ENCODE results near the gene SLC25A43. TPM values are rescaled to one million over a fixed set of nuclear protein-coding genes. Genes with fewer than 3 reads are reported as not detected.

Gene SLC25A43
- polyA plus RNA-seq, 1 of the 3 experiments (the other 2 are of a cell fraction), result 13.2 TPM

GRCh38 chrX:119419898-119420297, 20.8 kb downstream of the SLC25A43 start:
- DNase-seq, result no peak
- Histone ChIP-seq H3K4me2 (no peak overlapping the region), H3K9me3 (no peaks in the 10 kb centered on the region), H3K4me1 (ENCODE audit: control insufficient read depth in 1 of 2, insufficient read depth in 2 of 2, low read depth in 1 of 2, low read length in 1 of 2) (no peaks in the 10 kb centered on the region), H2AFZ (ENCODE audit: low read depth) (no peak overlapping the region), H3K9me2 (no peaks in the 10 kb centered on the region), H4K20me1 (ENCODE audit: insufficient read depth) (no peaks in the 10 kb centered on the region), H3K27ac (ENCODE audit: low read depth in 2 of 2, low read length in 1 of 2) (no peak overlapping the region), H3F3A (replicated peaks; ENCODE audit: insufficient read depth) (no peaks in the 10 kb centered on the region), H3K36me3 (replicated peaks in 1 of 2; ENCODE audit: control insufficient read depth in 1 of 2, insufficient read depth in 2 of 2, low read length in 1 of 2) (no peaks in the 10 kb centered on the region), H3K27me3 (ENCODE audit: insufficient read depth) (0 out of 2 replicates have a peak, but pooled peaks cover 4% of the 10 kb centered on the region), H3K9ac (no peak overlapping the region), H3K4me3 (ENCODE audit: low read depth in 2 of 2, low read length in 1 of 2) (no peak overlapping the region), H3K79me2 (ENCODE audit: insufficient read depth) (no peaks in the 10 kb centered on the region)
- ChIA-PET CTCF (no interaction called here), POLR2A (no interaction called here)
- 44% methylated on average over 2 of the region's 2 CpGs for WGBS (ENCODE audit: low lambda C conversion rate)
- TF ChIP-seq FOSL2 (IDR thresholded peaks at IDR 0.05; ENCODE audit: borderline replicate concordance, low read depth) (no peak), MXI1 (IDR thresholded peaks at IDR 0.05; ENCODE audit: low read depth, low read length) (no peak), RAD21 (IDR thresholded peaks at IDR 0.05; ENCODE audit: low read length) (no peak), EP300 (IDR thresholded peaks at IDR 0.05; ENCODE audit: borderline replicate concordance in 1 of 2, low read depth in 1 of 2, low read length in 1 of 2) (no peak), EZH2phosphoT487 (IDR thresholded peaks at IDR 0.05; ENCODE audit: borderline replicate concordance, low read depth) (no peak), SMC3 (IDR thresholded peaks at IDR 0.05; ENCODE audit: low read depth, low read length) (no peak), YY1 (IDR thresholded peaks at IDR 0.05; ENCODE audit: low read depth) (no peak), ELF1 (IDR thresholded peaks at IDR 0.05) (no peak), FOXJ3 (CRISPR knock-in tag; IDR thresholded peaks at IDR 0.05) (no peak), TCF12 (IDR thresholded peaks at IDR 0.05) (no peak)

GRCh38 chrX:119421016-119421705, 22.0 kb downstream of the SLC25A43 start:
- no peak for TF ChIP-seq FOXM1 (IDR thresholded peaks at IDR 0.05; ENCODE audit: low read depth)
- no peak for TF ChIP-seq TCF12 (IDR thresholded peaks at IDR 0.05)
- no peak for TF ChIP-seq YY1 (IDR thresholded peaks at IDR 0.05; ENCODE audit: low read depth)
- TF ChIP-seq SMC3 (IDR thresholded peaks at IDR 0.05; ENCODE audit: low read depth, low read length), result no peak
- no peak for TF ChIP-seq CHD2 (IDR thresholded peaks at IDR 0.05; ENCODE audit: low read length, partially characterized antibody)
- no peak for TF ChIP-seq ELF1 (IDR thresholded peaks at IDR 0.05)
- TF ChIP-seq NFIC (IDR thresholded peaks at IDR 0.05; ENCODE audit: borderline replicate concordance), result no peak
- no peak for TF ChIP-seq MEF2A (IDR thresholded peaks at IDR 0.05; ENCODE audit: borderline replicate concordance, low read depth)
- TF ChIP-seq USF2 (IDR thresholded peaks at IDR 0.05; ENCODE audit: borderline replicate concordance, low read depth, low read length), result no peak
- no peak for TF ChIP-seq ZBTB33 (IDR thresholded peaks at IDR 0.05; ENCODE audit: borderline replicate concordance, low read depth)
- TF ChIP-seq CTCF (IDR thresholded peaks at IDR 0.05), result no peak
- no peak for TF ChIP-seq IRF3 (IDR thresholded peaks at IDR 0.05; ENCODE audit: low read depth, low read length)
- TF ChIP-seq TAF1 (IDR thresholded peaks at IDR 0.05; ENCODE audit: borderline replicate concordance, low read depth, low read length), result no peak
- TF ChIP-seq FOSL2 (IDR thresholded peaks at IDR 0.05; ENCODE audit: borderline replicate concordance, low read depth), result no peak
- no peak for TF ChIP-seq RXRA (IDR thresholded peaks at IDR 0.05; ENCODE audit: borderline replicate concordance, low read depth)
- TF ChIP-seq JUND (IDR thresholded peaks at IDR 0.05), result no peak
- WGBS (ENCODE audit: low lambda C conversion rate), result 44% methylated on average over 7 of the region's 7 CpGs
- ChIA-PET POLR2A (no interaction called here), CTCF (no interaction called here)
- H3K4me2 ChIP-seq, result no peak overlapping the region
- H3K9me2 ChIP-seq, result no peaks in the 10 kb centered on the region
- no peaks in the 10 kb centered on the region for H3K4me1 ChIP-seq (ENCODE audit: control insufficient read depth in 1 of 2, insufficient read depth in 2 of 2, low read depth in 1 of 2, low read length in 1 of 2)
- H3K4me3 ChIP-seq (ENCODE audit: low read depth in 2 of 2, low read length in 1 of 2), result no peak overlapping the region
- H4K20me1 ChIP-seq (ENCODE audit: insufficient read depth), result no peaks in the 10 kb centered on the region
- no peak overlapping the region for H3K27ac ChIP-seq (ENCODE audit: low read depth in 2 of 2, low read length in 1 of 2)
- no peak overlapping the region for H3K9ac ChIP-seq
- no peaks in the 10 kb centered on the region for H3K79me2 ChIP-seq (ENCODE audit: insufficient read depth)
- no peak for DNase-seq
- H2AFZ ChIP-seq (ENCODE audit: low read depth), result no peak overlapping the region
- no peaks in the 10 kb centered on the region for H3F3A ChIP-seq (replicated peaks; ENCODE audit: insufficient read depth)
- 0 out of 2 replicates have a peak, but pooled peaks cover 4% of the 10 kb centered on the region for H3K27me3 ChIP-seq (ENCODE audit: insufficient read depth)
- no peaks in the 10 kb centered on the region for H3K9me3 ChIP-seq
- H3K36me3 ChIP-seq (replicated peaks in 1 of 2; ENCODE audit: control insufficient read depth in 1 of 2, insufficient read depth in 2 of 2, low read length in 1 of 2), result no peaks in the 10 kb centered on the region
